Esophagus muscularis mucosa (tissue), 4 donors: ENCODE measurements around the gene OSBPL10. TPM values are rescaled to one million over a fixed set of nuclear protein-coding genes. Genes with fewer than 3 reads are reported as not detected.

Experiments used
- DNase-seq: peaks from one replicate; pipeline ENCODE4 v3.0.0-alpha.2; 2017; ENCODE audit errors: extremely low spot score
- H3K27ac ChIP-seq, 4 donors: fragments of 200-600 bp; sonication (generic); replicated peaks in 1 of 4; 1 replicate in 3 of 4; 2 replicates in 1 of 4; pipeline ENCODE4 v1.5.1; 2016 to 2019; ENCODE audit warnings: mild to moderate bottlenecking in 1 of 4
- H3K27me3 ChIP-seq, 4 donors: fragments of 200-600 bp; sonication (generic); one replicate each; pipeline versions ENCODE4 v1.5.1 to v1.6.0; 2016 to 2019
- H3K36me3 ChIP-seq, 4 donors: fragments of 200-600 bp; sonication (generic); one replicate each; pipeline ENCODE4 v1.5.1; 2016 to 2019
- H3K4me1 ChIP-seq, 4 donors: fragments of 200-600 bp; sonication (generic); one replicate each; pipeline ENCODE4 v1.5.1; 2016 to 2019
- H3K4me3 ChIP-seq, 4 donors: fragments of 200-600 bp; sonication (generic); 1 replicate in 2 of 4; 2 replicates in 2 of 4; pipeline ENCODE4 v1.5.1; 2016 to 2019; ENCODE audit warnings: mild to moderate bottlenecking in 4 of 4, moderate library complexity in 1 of 4
- H3K9me3 ChIP-seq, 4 donors: fragments of 200-600 bp; sonication (generic); 1 replicate in 3 of 4; 2 replicates in 1 of 4; pipeline ENCODE4 v1.5.1; 2016 to 2019
- EP300 ChIP-seq: sonication (generic); formaldehyde crosslinking; IDR thresholded peaks from one replicate; pipeline ENCODE4 v1.6.1; 2017; ENCODE audit warnings: antibody characterized with exemption
- POLR2A ChIP-seq: fragments of 450-650 bp; IDR thresholded peaks from one replicate; pipeline ENCODE4 v1.6.1; 2017; ENCODE audit warnings: antibody characterized with exemption, moderate library complexity, mild to moderate bottlenecking, low read depth
- POLR2AphosphoS5 ChIP-seq, 2 donors: sonication (generic); formaldehyde crosslinking; IDR thresholded peaks; one replicate each; pipeline ENCODE4 v1.6.1; 2017; ENCODE audit warnings: antibody characterized with exemption in 2 of 2
- WGBS: methylation state at CpG from one replicate; pipeline ENCODE4 v1.1.5; 2018; 5-methylcytosine and 5-hydroxymethylcytosine counted together
- intact Hi-C: fragments of 100-400 bp; cut with DNase I; formaldehyde crosslinking; loops from one replicate; pipeline ENCODE4 v1.15.1; 2023
- total RNA-seq, 4 donors: library from RNA; depleted of rRNA; stranded (reverse); fragments of >200 nt; gene quantifications; one replicate each; pipeline versions ENCODE4 v1.1.0 to v1.2.1, GENCODE V29; 2016
- TF ChIP-seq, protein P1 (sequence below), 3 experiments: fragments of 200-600 bp in 2 of 3; fragments of 450-650 bp in 1 of 3; sonication (generic) in 2 of 3; IDR thresholded peaks; one replicate each; pipeline ENCODE4 v1.5.1; 2017 to 2019; ENCODE audit warnings: antibody characterized with exemption in 3 of 3, mild to moderate bottlenecking in 2 of 3, moderate library complexity in 1 of 3

OSBPL10 gene
- total RNA-seq, 4 donors from 2014 or later = 6.3 to 12.2 (median 7.6) TPM

GRCh38 chr3:31841515-31841914 lies 139.5 kb downstream of the OSBPL10 start:
- Histone ChIP-seq H3K27ac (no peak overlapping the region), H3K4me1 (no peaks in the 10 kb centered on the region), H3K4me3 (no peak overlapping the region), H3K36me3 (no peaks in the 10 kb centered on the region), H3K27me3 (no peaks in the 10 kb centered on the region), H3K9me3 (no peaks in the 10 kb centered on the region)
- intact Hi-C loops = no loop called here
- TF ChIP-seq EP300 = no peak
- TF ChIP-seq, protein P1, sequence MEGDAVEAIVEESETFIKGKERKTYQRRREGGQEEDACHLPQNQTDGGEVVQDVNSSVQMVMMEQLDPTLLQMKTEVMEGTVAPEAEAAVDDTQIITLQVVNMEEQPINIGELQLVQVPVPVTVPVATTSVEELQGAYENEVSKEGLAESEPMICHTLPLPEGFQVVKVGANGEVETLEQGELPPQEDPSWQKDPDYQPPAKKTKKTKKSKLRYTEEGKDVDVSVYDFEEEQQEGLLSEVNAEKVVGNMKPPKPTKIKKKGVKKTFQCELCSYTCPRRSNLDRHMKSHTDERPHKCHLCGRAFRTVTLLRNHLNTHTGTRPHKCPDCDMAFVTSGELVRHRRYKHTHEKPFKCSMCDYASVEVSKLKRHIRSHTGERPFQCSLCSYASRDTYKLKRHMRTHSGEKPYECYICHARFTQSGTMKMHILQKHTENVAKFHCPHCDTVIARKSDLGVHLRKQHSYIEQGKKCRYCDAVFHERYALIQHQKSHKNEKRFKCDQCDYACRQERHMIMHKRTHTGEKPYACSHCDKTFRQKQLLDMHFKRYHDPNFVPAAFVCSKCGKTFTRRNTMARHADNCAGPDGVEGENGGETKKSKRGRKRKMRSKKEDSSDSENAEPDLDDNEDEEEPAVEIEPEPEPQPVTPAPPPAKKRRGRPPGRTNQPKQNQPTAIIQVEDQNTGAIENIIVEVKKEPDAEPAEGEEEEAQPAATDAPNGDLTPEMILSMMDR (IDR thresholded peaks at IDR 0.05) = no peak
- TF ChIP-seq POLR2A = no peak
- no peak for TF ChIP-seq POLR2AphosphoS5 (IDR thresholded peaks at IDR 0.05)
- peak; percentile 3 for DNase-seq
- WGBS = 80% methylated on average over 2 of the region's 2 CpGs

GRCh38 chr3:31840252-31840651 lies 140.8 kb downstream of the OSBPL10 start:
- H3K9me3 ChIP-seq = no peaks in the 10 kb centered on the region
- no peaks in the 10 kb centered on the region for H3K4me1 ChIP-seq
- no peak overlapping the region for H3K27ac ChIP-seq
- no peaks in the 10 kb centered on the region for H3K27me3 ChIP-seq
- intact Hi-C loops = no loop called here
- H3K4me3 ChIP-seq = no peak overlapping the region
- WGBS = 92% methylated on average over 4 of the region's 4 CpGs
- TF ChIP-seq POLR2AphosphoS5 (IDR thresholded peaks at IDR 0.05) (no peak), POLR2A (no peak), EP300 (no peak)
- TF ChIP-seq, protein P1 (IDR thresholded peaks at IDR 0.05) = no peak
- no peaks in the 10 kb centered on the region for H3K36me3 ChIP-seq
- peak; percentile 17 for DNase-seq

- WGBS = 86% methylated on average over 2 of the region's 2 CpGs
- TF ChIP-seq, protein P1 (IDR thresholded peaks at IDR 0.05) = no peak
- TF ChIP-seq EP300 = no peak
- TF ChIP-seq POLR2A = no peak
- no peak for TF ChIP-seq POLR2AphosphoS5 (IDR thresholded peaks at IDR 0.05)
- intact Hi-C loops = no loop called here
These were observed 141.7 kb downstream of the OSBPL10 start for GRCh38 chr3:31839144-31839917.

DNA sequence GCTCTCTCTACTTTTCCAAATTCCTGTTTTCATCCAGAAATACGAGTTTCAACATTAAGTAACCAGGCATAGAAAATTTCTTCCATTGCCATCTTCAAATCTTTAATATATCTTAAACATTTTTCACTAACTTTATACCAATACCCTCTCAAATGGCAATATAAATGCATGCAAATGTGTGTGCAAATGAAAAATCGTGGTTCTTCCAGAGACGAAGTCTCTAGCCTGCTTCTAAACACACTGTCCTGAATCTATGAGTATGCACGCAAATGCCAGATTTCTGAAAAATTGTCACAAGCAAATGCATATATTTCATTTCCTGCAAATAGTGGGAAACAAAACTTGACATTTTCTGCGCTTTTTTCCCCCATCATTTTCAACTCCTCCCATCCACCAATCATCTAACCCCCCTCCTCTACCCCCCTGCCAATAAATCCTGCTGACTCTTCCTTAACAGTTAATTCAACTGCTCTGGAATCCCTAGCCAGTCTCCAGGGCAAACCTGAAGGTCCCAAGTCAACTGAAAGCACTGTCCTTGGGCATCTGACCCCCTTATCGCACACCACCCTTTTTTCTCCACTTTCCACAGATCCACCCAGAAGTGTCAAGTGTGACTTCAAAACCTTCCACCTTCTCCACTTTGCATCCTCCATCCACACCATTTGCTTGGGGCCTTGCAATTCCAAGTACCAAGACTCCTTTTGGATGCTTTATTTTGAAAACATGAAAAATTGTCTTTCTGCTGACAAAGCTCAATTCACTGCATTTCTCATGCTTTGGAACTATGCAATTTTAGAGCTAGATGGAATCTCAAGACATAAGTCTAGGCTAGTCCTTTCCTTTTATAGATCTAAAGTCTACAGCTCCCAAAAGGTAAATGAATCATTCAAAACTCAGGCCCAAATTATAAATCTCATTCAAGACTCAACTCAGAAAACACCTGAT lies 144.7 kb downstream of the OSBPL10 start:
- H3K36me3 ChIP-seq = no peaks in the 10 kb centered on the region
- H3K27me3 ChIP-seq = no peaks in the 10 kb centered on the region
- WGBS = 85% methylated on average over 6 of the region's 6 CpGs
- H3K27ac ChIP-seq = no peak overlapping the region
- no peaks in the 10 kb centered on the region for H3K9me3 ChIP-seq
- peak; percentile 31 for DNase-seq
- TF ChIP-seq, protein P1 (IDR thresholded peaks at IDR 0.05) = no peak
- TF ChIP-seq POLR2A (no peak), POLR2AphosphoS5 (IDR thresholded peaks at IDR 0.05) (no peak), EP300 (no peak)
- intact Hi-C loops = no loop called here
- H3K4me1 ChIP-seq = no peaks in the 10 kb centered on the region
- H3K4me3 ChIP-seq = no peak overlapping the region

More at GRCh38 chr3:31839144-31839917, 141.7 kb downstream of the OSBPL10 start:
- no peaks in the 10 kb centered on the region for H3K36me3 ChIP-seq
- H3K27ac ChIP-seq = no peak overlapping the region
- H3K4me1 ChIP-seq = no peaks in the 10 kb centered on the region
- no peak for DNase-seq
- H3K4me3 ChIP-seq = no peak overlapping the region
- no peaks in the 10 kb centered on the region for H3K9me3 ChIP-seq
- no peaks in the 10 kb centered on the region for H3K27me3 ChIP-seq
